Activated CD8-positive, alpha-beta memory T cell treated with anti-CD3 and anti-CD28 coated beads, Interleukin-2, amount 50 U/mL, for 48 hours (primary cell): ENCODE data around the gene STON2.
A peak's percentile ranks its signal among the peaks of the same experiment; 100 is the strongest.

ENCODE experiments used
- DNase-seq: peaks from one replicate; pipeline ENCODE4 v3.0.0-alpha.2; 2020

The STON2 gene

GRCh38 chr14:81219210-81219758, 180.8 kb downstream of the STON2 start:
- peak; percentile 91 for DNase-seq

- no peak for DNase-seq
These were observed 188.3 kb downstream of the STON2 start for GRCh38 chr14:81211844-81212243.
